ENCODE measurements around the gene KRT79.
"Not testable (repeated sequence)": the region's sequence is repeated elsewhere in the genome, so short reads cannot be mapped to it uniquely, and the experiment has no call there.

KRT79 gene

DNA sequence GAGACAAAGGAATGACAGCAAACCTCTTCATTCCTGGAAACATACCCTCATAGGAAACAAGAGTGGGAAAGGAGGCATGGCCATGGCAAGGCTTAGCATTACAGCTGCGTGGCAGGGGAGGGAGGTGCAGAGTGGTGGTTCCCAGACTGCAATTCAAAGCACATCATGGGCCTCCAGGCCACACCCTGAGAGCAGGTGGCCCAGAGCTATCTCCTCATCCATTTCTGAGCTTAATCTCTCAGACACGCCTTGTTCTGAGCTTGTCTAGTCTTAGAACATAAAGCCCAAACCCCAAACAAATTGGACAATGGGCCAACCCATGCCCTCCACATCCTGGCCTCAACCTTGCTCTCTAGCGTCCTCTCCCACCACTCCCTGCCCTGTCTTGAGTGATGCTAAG, 32.3 kb downstream of the KRT79 start:
- DNase-seq = no peak

GRCh38 chr12:52800259-52800917, 33.7 kb downstream of the KRT79 start:
- no peak for DNase-seq

DNA sequence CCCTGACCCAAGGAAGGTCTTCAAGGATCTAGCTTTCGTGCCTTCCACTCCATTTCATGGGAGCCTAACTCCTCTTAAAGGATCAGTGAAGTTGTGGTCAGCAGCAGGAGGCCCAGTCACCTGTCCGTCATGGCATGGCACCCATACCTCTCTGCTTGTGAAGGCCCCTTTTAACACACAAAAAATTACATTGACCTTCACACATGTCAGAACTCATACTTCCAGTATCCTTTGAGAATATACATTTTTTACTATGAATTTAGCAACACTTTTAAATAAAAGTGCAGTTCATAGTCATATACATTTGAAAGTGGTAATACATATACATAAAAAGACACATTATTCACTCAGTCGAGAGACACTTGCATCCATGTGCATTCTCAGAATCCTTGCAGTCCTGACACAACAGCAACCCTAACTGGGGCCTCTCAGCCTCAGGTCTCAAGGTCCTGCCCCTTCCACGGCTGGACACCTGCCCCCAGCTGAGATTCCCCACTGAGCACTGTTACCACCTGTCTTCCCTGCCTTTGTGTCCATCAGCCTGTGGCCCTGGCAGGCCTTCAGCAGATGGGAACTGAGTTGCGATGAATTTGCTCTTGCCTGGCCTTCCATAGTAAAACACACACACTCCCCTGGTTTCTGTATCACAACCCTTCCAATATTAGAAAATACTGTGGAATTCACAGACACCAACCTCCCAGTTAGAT, 34.5 kb downstream of the KRT79 start:
- DNase-seq = no peak

DNA sequence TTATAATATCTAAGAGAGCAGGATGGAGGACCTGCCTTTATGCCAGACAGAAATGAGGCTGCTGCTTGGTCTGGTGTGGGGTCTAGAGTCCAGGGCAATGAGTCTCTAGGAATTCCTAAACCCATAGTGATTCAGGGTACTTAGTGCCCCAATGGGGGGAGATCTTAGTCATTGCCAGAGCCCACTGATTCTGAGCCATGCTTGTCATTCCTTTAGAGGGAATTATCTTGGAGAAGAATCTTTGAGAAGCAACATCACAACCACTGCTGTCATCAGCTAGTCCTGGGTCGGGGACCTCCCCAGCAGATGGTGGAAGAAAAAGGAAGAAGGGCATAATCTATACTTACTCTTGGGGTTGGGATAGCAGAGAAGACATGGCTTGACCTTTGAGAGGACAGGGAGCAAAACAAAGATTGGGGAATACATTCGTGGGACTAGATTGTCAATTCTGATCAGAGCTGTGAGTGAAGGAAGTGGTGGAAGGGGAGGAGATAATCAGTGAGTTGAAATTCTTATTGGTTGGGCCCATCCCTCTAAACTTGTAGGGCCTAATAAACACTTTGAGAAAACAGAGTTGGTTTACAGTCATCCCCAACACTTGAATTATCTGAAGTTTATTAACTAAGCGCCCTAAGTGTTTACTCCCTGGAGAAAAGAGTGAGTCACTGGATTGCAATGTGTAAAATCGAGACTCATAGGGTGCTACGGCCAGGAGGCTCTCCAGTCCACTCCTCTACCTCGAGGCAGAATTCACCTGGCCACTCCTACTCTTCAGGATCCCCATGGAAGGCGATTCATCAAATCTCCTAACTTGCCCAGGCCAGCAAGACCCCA, 35.2 kb downstream of the KRT79 start:
- DNase-seq = no peak

DNA sequence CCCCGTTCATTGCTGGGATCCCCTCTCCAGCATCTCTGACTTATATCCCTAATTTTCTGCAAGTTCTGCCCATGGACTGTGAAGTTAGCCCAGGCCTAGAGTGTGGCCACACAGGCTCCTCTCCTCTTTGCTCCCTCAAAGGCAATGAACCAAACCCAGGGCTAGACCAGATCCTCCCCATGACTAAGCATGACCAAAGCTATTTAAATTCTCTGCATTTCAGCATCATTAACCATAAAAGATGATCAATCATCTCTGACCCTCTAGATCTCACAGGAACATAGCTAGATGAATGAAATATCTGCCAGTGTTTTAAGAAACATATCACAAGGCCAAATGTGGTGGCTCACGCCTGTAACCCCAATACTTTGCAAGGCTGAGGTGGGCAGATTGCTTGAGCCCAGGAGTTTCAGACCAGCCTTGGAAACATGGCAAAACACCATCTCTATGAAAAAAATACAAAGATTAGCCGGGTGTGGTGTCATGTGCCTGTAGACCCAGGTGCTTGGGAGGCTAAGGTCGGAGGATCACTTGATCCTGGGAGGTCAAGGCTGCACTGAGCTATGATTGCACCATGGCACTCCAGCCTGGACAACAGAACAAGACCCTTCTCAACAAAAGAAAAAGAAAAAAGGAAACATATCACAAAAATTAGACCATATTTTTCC, 36.0 kb downstream of the KRT79 start:
- no peak for DNase-seq

GRCh38 chr12:52797529-52797894, 36.6 kb downstream of the KRT79 start:
- DNase-seq = no peak

DNA sequence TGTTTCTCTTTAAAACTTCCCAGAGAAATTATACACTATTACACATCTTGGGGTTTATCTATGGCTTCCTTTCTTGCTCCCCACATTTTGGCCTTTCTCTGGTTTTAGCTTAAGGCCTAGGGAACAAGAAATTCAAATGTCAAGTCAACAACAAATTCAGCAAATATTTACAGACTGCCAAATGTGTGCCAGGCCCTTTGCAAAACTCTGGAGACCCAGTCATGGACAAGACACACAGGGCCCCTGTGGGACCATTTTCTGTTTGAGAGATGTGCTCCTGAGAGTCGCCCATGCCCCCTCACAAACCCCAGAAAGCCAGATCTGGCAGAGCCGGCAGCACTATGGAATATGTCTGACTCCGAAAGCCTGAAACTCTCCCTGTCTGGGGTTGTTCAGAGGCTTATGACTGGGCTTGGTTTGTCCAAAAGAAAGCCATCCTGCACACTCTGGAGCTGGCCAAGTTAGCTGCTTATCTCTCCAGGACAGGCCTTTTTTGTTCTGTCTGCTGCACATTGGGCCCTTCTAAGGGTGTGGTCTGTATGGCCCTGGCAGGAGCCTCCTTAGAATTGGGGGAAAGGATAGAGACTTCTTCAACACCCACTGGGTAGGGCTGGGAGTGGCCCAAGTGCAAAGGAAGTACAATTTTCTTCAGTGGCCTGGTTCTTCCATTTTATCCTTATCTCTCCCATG, 37.1 kb downstream of the KRT79 start:
- DNase-seq = no peak

- no peak for DNase-seq
These were observed 37.7 kb downstream of the KRT79 start for GRCh38 chr12:52796429-52796794.

GRCh38 chr12:52795694-52796428, 38.2 kb downstream of the KRT79 start, which contains the start of gene KRT3:
Gene KRT3 (minus strand): TSS chr12:52796117. CDS start chr12:52796042, 75 bp downstream.
- no peak for DNase-seq

DNA sequence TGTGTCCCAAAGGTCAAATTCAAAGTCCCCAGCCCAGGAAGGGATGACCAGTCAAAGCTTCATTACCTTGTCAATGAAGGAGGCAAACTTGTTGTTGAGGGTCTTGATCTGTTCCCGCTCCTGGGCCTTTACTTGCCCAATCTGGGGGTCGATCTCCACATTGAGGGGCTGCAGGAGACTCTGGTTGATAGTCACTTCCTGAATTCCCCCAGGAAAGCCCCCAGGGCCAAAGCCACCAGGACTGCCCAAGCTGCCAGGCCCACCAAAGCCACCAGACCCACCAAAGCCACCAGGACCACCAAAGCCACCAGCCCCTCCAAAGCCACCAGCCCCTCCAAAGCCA, 38.8 kb downstream of the KRT79 start:
- not testable (repeated sequence) for DNase-seq

- no peak for DNase-seq
These were observed 39.4 kb downstream of the KRT79 start for GRCh38 chr12:52794479-52795331.

- no peak for DNase-seq
These were observed 41.7 kb downstream of the KRT79 start for GRCh38 chr12:52792185-52793029.

DNA sequence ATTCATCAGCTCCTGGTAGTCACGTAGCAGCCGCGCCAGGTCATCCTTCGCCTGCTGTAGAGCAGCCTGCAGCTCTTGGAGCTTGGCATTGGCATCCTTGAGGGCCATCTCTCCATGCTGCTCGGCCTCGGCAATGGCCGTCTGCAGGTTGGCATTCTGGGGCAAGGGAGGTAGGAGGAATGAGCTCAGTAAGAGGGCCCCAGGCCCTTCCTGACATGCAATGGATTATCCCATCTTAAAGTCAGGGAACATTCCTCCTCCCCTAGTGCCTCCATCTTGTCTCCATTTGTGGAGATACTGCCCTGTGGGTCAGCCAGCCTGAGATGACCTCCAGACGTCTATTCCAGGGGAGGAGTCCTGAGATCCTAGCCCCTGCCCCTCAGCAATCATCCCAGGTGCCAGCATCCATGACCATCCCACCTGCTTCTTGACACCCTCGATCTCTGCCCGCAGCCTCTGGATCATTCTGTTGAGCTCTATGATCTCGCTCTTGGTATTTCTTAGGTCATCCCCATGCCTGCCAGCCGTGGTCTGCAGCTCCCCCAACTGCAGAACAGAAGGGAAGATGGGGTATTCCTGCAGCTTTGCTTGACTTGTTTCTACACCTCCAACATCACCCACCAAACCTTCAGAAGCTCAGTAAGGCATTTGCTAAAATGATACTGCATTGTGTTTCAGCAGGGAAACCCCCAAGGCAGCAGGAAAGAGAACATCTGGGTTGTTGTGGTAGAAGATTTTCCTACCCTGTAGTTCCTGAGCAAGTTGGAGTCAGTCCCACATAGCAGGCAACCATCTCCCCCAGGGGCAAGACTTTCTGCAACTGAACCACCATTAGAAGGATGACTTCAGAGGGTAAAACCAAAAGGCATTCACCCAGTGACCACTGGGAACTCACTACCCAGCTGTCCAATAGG, 42.6 kb downstream of the KRT79 start:
- DNase-seq = no peak

DNA sequence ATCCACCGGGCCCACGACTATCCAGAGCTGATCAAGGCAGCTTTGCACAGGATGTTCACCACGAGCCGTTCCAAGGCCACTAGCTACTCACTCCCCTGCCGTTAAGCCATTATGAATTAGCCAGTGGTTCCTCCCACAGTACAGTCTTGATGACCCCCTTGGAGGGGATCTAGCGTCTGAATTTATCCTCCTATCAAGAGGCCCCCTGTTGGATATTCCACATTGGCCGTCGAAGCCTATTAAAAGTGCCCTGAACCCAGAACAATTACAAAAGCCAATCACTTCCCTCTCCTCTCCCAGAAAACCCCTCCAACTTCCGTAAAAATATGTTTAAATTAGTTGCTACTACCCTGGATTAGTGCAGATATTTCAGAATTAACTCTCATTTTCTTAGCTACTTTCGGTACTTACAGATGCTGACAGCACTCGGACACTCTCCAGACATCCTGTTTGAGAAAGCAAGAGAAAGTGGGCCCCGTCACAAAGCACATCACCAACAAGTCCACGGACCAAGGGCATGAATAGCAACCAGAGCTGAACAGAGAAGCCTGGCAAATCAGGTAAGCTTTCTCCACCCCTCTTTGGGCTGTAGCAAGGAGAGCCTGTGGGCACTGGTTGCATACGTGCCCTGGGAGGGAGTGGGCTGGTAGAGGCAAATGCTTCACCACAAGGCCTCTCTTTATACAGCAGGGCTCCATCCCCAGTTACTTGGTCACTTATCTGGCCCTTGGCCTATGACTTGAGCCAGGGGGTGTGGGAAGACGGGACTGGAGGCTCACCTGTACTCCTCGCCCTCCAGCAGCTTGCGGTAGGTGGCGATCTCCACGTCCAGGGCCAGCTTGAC, 43.5 kb downstream of the KRT79 start:
- no peak for DNase-seq

DNA sequence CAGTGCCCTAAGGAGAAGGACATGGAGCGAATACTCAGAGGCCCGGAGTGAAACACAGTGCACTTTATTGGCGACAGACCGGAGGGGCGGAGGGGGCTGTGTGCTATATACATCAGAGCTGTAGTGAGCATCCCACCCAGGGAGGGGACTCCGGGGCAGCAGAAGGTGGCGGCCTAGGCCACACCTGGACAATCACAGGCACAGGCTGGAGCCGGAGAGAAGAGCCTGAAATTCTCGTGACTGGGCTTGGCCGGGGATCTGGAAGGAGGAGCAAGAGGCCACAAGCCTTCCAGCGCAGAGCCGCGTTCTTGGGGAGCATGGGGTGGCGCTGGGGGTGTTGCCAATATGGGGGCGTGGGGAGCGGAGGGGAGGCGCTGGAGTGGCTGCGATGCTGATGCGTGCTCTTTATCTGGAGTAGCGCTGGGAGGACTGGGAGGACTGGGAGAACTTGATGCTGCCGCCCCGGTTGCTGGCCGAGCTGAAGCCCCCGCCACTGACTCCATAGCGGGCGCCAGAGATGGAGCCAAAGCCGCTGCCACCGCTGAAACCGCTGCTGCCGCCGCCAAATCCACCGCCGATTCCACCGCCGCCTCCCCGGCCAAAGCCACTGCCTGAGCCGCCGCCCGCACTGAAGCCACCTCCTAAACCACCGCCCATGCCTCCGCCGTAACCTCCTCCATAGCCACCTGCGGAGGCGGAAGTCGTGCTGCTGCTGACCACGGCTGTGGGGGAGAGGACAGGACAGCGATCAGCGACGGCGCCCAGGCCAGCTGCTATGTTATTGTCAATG, 44.3 kb downstream of the KRT79 start:
- no peak for DNase-seq

DNA sequence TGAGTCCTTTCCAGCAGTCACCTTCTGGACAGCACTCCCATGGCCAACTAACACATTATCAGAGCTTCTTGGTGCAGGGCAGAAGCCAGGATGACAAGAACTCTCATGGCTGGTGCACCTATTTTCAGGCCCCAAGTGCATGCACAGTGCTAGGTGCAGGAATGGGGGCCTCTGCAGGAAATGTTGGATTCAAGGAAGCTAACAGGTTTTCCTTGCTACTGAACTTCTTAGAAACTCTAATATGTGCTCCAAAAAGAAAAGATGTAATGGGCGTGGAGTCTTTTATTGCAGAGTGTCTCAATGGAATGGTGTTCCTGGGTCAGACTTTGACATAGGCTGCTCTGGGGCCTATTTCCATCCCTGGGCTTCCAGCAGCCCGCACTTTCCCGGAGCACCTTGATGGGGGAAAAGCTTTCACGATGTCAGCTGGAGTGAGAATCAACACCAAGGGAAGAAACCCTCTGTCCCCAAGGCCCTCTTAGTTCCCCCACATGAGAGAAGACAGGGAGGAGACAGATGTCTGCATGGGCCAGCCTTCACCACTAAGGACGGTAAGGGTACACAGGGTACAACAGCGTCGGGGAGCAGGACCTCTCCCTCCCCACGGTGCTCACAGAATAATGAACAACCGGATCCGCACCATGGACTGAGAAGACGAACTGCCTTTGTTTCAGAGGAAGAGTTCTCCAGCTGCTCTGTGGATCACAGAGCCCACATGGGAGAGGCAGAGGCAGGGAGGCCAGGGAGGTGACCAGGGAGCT, 45.1 kb downstream of the KRT79 start:
- no peak for DNase-seq
